Endothelial cell of umbilical vein (primary cell): ENCODE measurements around the gene RNGTT. TPM values are rescaled to one million over a fixed set of nuclear protein-coding genes. Genes with fewer than 3 reads are reported as not detected.

ENCODE experiments used
- BruUV-seq: library from RNA; stranded (reverse); fragments of 400-500 nt; replicated peaks from 2 replicates; lab custom pipeline; 2021; lab: Mats Ljungman, UMichigan
- CTCF ChIA-PET: fragments of 300-600, 350-600 bp; sonication (Branson Sonifier 250); formaldehyde crosslinking; loops from one replicate; lab custom pipeline; 2021; ENCODE audit warnings: antibody characterized with exemption, inconsistent platforms; lab: Charles Lee
- POLR2A ChIA-PET: fragments of 300-600, 350-600 bp; sonication (Branson Sonifier 250); formaldehyde crosslinking; loops from one replicate; lab custom pipeline; 2021; ENCODE audit warnings: antibody characterized with exemption, inconsistent platforms; lab: Charles Lee
- DNase-seq: peaks from one replicate; pipeline ENCODE4 v3.0.0-alpha.2; 2011; ENCODE audit warnings: low read depth, low spot score
- FAIRE-seq: peaks from 2 replicates; lab custom pipeline; 2011; peaks lifted over from hg19 to GRCh38; lab: Jason Lieb, UNC
- H2AFZ ChIP-seq: 2 replicates; pipeline ENCODE4 v1.6.0; 2012; ENCODE audit warnings: low read depth, low read length, control low read depth, inconsistent platforms
- H3K27ac ChIP-seq: 2 replicates; pipeline ENCODE4 v1.5.1; 2011; ENCODE audit warnings: low read depth, mild to moderate bottlenecking, control low read depth, low read length, moderate library complexity; ENCODE audit not compliant: insufficient read depth
- H3K27me3 ChIP-seq, 2 experiments: 2 replicates each; pipeline versions ENCODE4 v1.6.0 to v1.6.1; 2011; ENCODE audit warnings: low read length in 2 of 2, mixed read lengths in 1 of 2; ENCODE audit not compliant: control insufficient read depth in 2 of 2, insufficient read depth in 2 of 2
- H3K36me3 ChIP-seq, 2 experiments: 2 replicates in 1 of 2; 3 replicates in 1 of 2; pipeline ENCODE4 v1.5.1; 2011; ENCODE audit warnings: low read length in 2 of 2, mild to moderate bottlenecking in 1 of 2, moderate library complexity in 1 of 2; ENCODE audit not compliant: control insufficient read depth in 2 of 2, insufficient read depth in 2 of 2; ENCODE audit errors: extremely low read depth in 1 of 2
- H3K4me1 ChIP-seq: 3 replicates; pipeline ENCODE4 v1.5.1; 2011; ENCODE audit warnings: mild to moderate bottlenecking, low read length; ENCODE audit not compliant: control insufficient read depth, insufficient read depth; ENCODE audit errors: extremely low read depth
- H3K4me2 ChIP-seq: 2 replicates; pipeline ENCODE4 v1.6.1; 2011; ENCODE audit warnings: low read length, control low read depth, mixed read lengths; ENCODE audit not compliant: insufficient read depth
- H3K4me3 ChIP-seq, 3 experiments: fragments of 200-600 bp in 1 of 3; sonication (generic), shearing (Covaris generic) in 1 of 3; replicated peaks in 1 of 3; 2 replicates each; pipeline ENCODE4 v1.5.1; 2011 to 2016; ENCODE audit warnings: control low read depth in 3 of 3, low read length in 3 of 3, mild to moderate bottlenecking in 2 of 3, inconsistent platforms in 1 of 3, low read depth in 1 of 3, moderate library complexity in 1 of 3; ENCODE audit not compliant: insufficient read depth in 1 of 3
- H3K79me2 ChIP-seq: 2 replicates; pipeline ENCODE4 v1.6.0; 2012; ENCODE audit warnings: low read length, inconsistent platforms; ENCODE audit not compliant: control insufficient read depth, insufficient read depth
- H3K9ac ChIP-seq: replicated peaks from 2 replicates; pipeline ENCODE3; 2011; ENCODE audit warnings: low read length, control low read depth; ENCODE audit not compliant: insufficient read depth; ENCODE audit errors: extremely low read depth
- H3K9me1 ChIP-seq: replicated peaks from 3 replicates; pipeline ENCODE4 v1.6.0; 2011; ENCODE audit warnings: mild to moderate bottlenecking, low read length; ENCODE audit not compliant: control insufficient read depth, insufficient read depth; ENCODE audit errors: extremely low read depth
- H3K9me3 ChIP-seq: replicated peaks from 2 replicates; pipeline ENCODE4 v1.5.1; 2012; ENCODE audit warnings: low read length, inconsistent platforms; ENCODE audit not compliant: control insufficient read depth, insufficient read depth
- H4K20me1 ChIP-seq: replicated peaks from 2 replicates; pipeline ENCODE3; 2011; ENCODE audit warnings: mild to moderate bottlenecking, low read length; ENCODE audit not compliant: control insufficient read depth, insufficient read depth; ENCODE audit errors: extremely low read depth
- EZH2 ChIP-seq: IDR thresholded peaks from 2 replicates; pipeline ENCODE4 v1.6.1; 2012; ENCODE audit warnings: borderline replicate concordance, low read depth, mild to moderate bottlenecking, moderate library complexity, low read length, inconsistent platforms; ENCODE audit not compliant: severe bottlenecking
- FOS ChIP-seq: IDR thresholded peaks from 2 replicates; pipeline ENCODE4 v1.6.1; 2011; ENCODE audit warnings: mild to moderate bottlenecking, low read length, moderate library complexity, borderline replicate concordance; ENCODE audit not compliant: insufficient read depth
- GATA2 ChIP-seq: IDR thresholded peaks from 2 replicates; pipeline ENCODE4 v1.7.0; 2011; ENCODE audit warnings: low read depth, mild to moderate bottlenecking, moderate library complexity, mixed read lengths, low read length; ENCODE audit not compliant: insufficient read length, insufficient read depth
- JUN ChIP-seq: IDR thresholded peaks from 2 replicates; pipeline ENCODE4 v1.6.1; 2011; ENCODE audit warnings: borderline replicate concordance, low read depth; ENCODE audit not compliant: insufficient read length, insufficient read depth
- MYC ChIP-seq: IDR thresholded peaks from one replicate; pipeline ENCODE4 v1.6.1; 2011; ENCODE audit warnings: mild to moderate bottlenecking, low read depth, low read length
- POLR2A ChIP-seq: IDR thresholded peaks from 2 replicates; pipeline ENCODE4 v1.6.1; 2012; ENCODE audit warnings: low read depth, mild to moderate bottlenecking, control low read depth, low read length
- POLR2AphosphoS5 ChIP-seq: IDR thresholded peaks from 2 replicates; pipeline ENCODE4 v1.6.1; 2012; ENCODE audit warnings: low read depth, mild to moderate bottlenecking, control low read depth, low read length, moderate library complexity; ENCODE audit not compliant: insufficient read depth
- dilution Hi-C: fragments of 300-500 bp; cut with MboI; formaldehyde crosslinking; loops from one replicate; pipeline ENCODE4 v1.15.0; 2019; ENCODE audit warnings: low sequenced_read_pairs; ENCODE audit not compliant: extremely low pct_ligation_motif_present
- intact Hi-C: fragments of 100-400 bp; cut with micrococcal nuclease; formaldehyde crosslinking; loops from one replicate; pipeline ENCODE4 v1.10.0; 2022
- polyA plus RNA-seq, 4 experiments: library from polyadenylated mRNA; depleted of rRNA in 3 of 4; stranded (reverse) in 3 of 4; unstranded in 1 of 4; fragments of >200 nt; gene quantifications; 2 replicates each; pipeline versions ENCODE4 v1.2.1 to v1.2.3, GENCODE V29; 2011 to 2012; ENCODE audit warnings: missing spikeins in 1 of 4
- total RNA-seq: library from RNA; stranded (reverse); gene quantifications from 2 replicates; pipeline ENCODE4 v1.2.3, GENCODE V29; 2021
- TF ChIP-seq, protein P1 (sequence below): IDR thresholded peaks from 2 replicates; pipeline ENCODE4 v1.6.1; 2011; ENCODE audit not compliant: insufficient read depth, insufficient read length
- TF ChIP-seq, protein P2 (sequence below), 2 donors: IDR thresholded peaks; 1 replicate in 1 of 2; 2 replicates in 1 of 2; pipeline ENCODE4 v1.5.1; 2011; ENCODE audit warnings: low read length in 2 of 2, mild to moderate bottlenecking in 2 of 2, moderate library complexity in 2 of 2, control low read depth in 1 of 2, inconsistent platforms in 1 of 2, low read depth in 1 of 2; ENCODE audit not compliant: insufficient read depth in 1 of 2; ENCODE audit errors: extremely low read depth in 1 of 2

RNGTT gene
- total and polyA plus RNA-seq, 2 donors (not counting 3 experiments of a cell fraction or from before 2014, with no cell fraction given): 2.1 to 13.1 TPM

DNA sequence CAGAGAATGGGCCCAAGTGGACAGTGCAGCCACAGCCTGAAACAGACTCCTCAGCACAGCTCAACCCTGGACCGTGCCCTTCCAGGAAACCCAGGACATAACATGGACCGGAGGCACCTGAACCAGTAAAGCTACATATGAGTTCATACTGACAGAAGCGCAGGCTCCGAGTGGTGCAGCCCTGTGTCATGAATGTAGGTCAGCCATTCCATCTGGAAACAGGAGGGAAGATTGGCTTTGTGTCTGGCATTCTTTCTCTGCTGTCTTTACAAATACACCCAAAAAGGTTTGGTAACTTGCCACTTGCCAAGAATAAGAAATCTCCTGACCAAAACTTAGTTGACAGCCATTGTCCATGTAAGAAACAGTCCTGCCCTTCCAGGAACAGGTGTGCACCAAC is 366.6 kb downstream of the RNGTT start:
- no peak for TF ChIP-seq EZH2
- no peak for TF ChIP-seq JUN
- TF ChIP-seq, protein P1, sequence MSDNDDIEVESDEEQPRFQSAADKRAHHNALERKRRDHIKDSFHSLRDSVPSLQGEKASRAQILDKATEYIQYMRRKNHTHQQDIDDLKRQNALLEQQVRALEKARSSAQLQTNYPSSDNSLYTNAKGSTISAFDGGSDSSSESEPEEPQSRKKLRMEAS: no peak
- no peak for TF ChIP-seq GATA2
- TF ChIP-seq POLR2A: no peak
- no peak for TF ChIP-seq MYC
- TF ChIP-seq FOS: no peak
- no peak for TF ChIP-seq POLR2AphosphoS5
- TF ChIP-seq, protein P2, sequence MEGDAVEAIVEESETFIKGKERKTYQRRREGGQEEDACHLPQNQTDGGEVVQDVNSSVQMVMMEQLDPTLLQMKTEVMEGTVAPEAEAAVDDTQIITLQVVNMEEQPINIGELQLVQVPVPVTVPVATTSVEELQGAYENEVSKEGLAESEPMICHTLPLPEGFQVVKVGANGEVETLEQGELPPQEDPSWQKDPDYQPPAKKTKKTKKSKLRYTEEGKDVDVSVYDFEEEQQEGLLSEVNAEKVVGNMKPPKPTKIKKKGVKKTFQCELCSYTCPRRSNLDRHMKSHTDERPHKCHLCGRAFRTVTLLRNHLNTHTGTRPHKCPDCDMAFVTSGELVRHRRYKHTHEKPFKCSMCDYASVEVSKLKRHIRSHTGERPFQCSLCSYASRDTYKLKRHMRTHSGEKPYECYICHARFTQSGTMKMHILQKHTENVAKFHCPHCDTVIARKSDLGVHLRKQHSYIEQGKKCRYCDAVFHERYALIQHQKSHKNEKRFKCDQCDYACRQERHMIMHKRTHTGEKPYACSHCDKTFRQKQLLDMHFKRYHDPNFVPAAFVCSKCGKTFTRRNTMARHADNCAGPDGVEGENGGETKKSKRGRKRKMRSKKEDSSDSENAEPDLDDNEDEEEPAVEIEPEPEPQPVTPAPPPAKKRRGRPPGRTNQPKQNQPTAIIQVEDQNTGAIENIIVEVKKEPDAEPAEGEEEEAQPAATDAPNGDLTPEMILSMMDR (IDR thresholded peaks at IDR 0.05; ENCODE audit: extremely low read depth in 1 of 2, insufficient read depth in 1 of 2, low read depth in 1 of 2, low read length in 2 of 2): no peak
- H3K79me2 ChIP-seq: no peaks in the 10 kb centered on the region
- DNase-seq: no peak
- no peak overlapping the region for H3K4me2 ChIP-seq
- no peak overlapping the region for H3K27ac ChIP-seq
- no peaks in the 10 kb centered on the region for H4K20me1 ChIP-seq
- H3K4me3 ChIP-seq: no peak overlapping the region
- H3K9me1 ChIP-seq: no peaks in the 10 kb centered on the region
- intact Hi-C loops (no loop called here), dilution Hi-C loops (no loop called here)
- CTCF ChIA-PET: no interaction called here
- H3K27me3 ChIP-seq: no peaks in the 10 kb centered on the region
- no peaks in the 10 kb centered on the region for H3K36me3 ChIP-seq
- BruUV-seq: no TSS peak
- no peak overlapping the region for H3K9ac ChIP-seq
- FAIRE-seq: no peak
- no peak overlapping the region for H2AFZ ChIP-seq
- POLR2A ChIA-PET: no interaction called here
- H3K4me1 ChIP-seq: no peaks in the 10 kb centered on the region
- no peaks in the 10 kb centered on the region for H3K9me3 ChIP-seq
